Measurements from ENCODE around the gene ALDH1L1. TPM values are rescaled to one million over a fixed set of nuclear protein-coding genes. Genes with fewer than 3 reads are reported as not detected.

Gene ALDH1L1
- total RNA-seq, 1 donor from 2014 or later: 1.0 TPM

DNA sequence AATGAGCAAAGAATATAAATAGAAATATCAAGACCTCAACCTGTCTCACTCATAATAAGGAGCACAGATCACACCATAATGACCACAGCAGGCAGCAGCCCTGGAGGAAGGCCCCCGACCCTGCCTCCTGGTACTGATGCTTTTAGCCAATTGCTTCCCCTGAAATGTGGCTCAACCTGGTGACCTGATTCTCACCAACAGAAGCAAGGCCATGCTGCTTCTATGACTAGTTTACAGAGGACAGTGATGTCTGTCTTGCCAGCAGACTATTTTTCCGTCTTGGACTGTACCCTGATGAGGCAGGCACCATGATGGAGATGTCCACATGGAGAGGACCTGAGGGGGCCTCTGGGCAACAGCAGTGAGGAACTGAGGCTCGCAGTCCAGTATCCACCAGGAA lies 114.5 kb downstream of the ALDH1L1 start:
- Histone ChIP-seq H3K4me3 (ENCODE audit: low read depth, low read length) (no peak overlapping the region), H3K27me3 (ENCODE audit: control insufficient read depth, insufficient read depth, low read length) (no peaks in the 10 kb centered on the region), H3K36me3 (ENCODE audit: control insufficient read depth, insufficient read depth, low read length) (no peaks in the 10 kb centered on the region)
- TF ChIP-seq, protein P1, sequence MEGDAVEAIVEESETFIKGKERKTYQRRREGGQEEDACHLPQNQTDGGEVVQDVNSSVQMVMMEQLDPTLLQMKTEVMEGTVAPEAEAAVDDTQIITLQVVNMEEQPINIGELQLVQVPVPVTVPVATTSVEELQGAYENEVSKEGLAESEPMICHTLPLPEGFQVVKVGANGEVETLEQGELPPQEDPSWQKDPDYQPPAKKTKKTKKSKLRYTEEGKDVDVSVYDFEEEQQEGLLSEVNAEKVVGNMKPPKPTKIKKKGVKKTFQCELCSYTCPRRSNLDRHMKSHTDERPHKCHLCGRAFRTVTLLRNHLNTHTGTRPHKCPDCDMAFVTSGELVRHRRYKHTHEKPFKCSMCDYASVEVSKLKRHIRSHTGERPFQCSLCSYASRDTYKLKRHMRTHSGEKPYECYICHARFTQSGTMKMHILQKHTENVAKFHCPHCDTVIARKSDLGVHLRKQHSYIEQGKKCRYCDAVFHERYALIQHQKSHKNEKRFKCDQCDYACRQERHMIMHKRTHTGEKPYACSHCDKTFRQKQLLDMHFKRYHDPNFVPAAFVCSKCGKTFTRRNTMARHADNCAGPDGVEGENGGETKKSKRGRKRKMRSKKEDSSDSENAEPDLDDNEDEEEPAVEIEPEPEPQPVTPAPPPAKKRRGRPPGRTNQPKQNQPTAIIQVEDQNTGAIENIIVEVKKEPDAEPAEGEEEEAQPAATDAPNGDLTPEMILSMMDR (IDR thresholded peaks at IDR 0.05; ENCODE audit: insufficient read depth, low read length, poor library complexity, severe bottlenecking): no peak
- DNase-seq (ENCODE audit: low read depth): no peak

DNA sequence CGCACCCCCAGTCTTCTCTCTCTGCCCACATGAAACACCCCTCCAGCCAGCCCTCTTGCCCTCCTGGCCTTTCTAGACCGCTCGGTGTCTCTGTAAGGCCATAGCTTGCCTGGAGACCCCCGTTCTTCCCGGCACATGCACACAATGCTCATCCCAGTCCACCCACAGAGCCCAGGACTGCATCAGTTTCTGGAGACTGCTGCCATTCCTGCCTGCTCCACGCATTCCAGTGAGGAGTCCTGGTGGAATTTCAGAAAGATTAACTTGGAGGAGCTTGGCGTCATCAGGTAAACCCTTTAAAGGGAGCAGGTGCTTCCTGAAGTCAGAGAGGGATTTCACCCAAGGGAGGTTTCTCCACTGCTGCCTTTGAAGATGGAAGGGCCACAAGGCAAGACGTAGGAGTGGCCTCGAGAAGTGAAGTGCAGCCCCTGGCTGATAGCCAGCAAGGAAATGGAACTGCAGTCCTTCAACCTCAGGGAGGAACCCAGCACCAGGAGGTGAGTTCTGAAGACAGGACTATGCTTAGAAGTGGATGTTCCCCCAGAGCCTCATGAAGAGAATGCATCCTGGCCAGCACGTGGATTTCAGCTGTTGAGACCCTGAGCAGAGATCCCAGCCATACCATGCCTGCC lies 115.6 kb downstream of the ALDH1L1 start:
- Histone ChIP-seq H3K27me3 (ENCODE audit: control insufficient read depth, insufficient read depth, low read length) (no peaks in the 10 kb centered on the region), H3K36me3 (ENCODE audit: control insufficient read depth, insufficient read depth, low read length) (no peaks in the 10 kb centered on the region), H3K4me3 (ENCODE audit: low read depth, low read length) (no peak overlapping the region)
- TF ChIP-seq, protein P1 (IDR thresholded peaks at IDR 0.05; ENCODE audit: insufficient read depth, low read length, poor library complexity, severe bottlenecking): no peak
- DNase-seq (ENCODE audit: low read depth): no peak

DNA sequence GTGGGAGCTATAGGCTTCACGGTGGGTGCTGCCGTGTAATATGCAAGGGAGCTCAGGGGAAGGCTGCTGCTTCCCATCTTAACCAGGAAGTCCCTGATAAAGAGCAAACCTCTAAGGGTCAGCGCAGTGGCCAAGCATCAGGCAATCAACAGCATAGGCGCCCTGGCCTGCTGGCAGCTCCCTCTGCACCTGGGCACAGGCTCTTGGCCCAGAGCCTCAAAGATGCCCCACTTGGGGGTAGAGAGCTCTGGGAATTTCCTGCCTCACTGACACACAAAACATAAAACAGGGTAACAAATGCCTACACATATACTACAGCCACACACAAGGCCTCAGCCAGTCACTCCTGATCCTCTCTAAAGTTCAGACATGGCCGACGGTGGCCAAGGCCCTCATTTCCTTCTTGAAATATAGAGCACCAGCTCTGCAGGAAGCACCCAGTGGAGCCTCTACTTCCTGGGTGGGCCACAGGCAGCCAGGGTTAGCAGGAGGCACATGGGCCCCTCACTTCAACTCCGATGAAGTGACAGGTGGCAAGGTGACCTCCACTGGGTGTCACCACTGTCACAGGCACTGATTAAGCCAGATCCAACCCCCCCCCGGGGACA lies 116.9 kb downstream of the ALDH1L1 start:
- TF ChIP-seq, protein P1 (IDR thresholded peaks at IDR 0.05; ENCODE audit: insufficient read depth, low read length, poor library complexity, severe bottlenecking): no peak
- no peak for DNase-seq (ENCODE audit: low read depth)

GRCh38 chr3:126061301-126062032 lies 118.9 kb downstream of the ALDH1L1 start:
- DNase-seq (ENCODE audit: low read depth): no peak
- no peak overlapping the region for H3K4me3 ChIP-seq (ENCODE audit: low read depth, low read length)
- TF ChIP-seq, protein P1 (IDR thresholded peaks at IDR 0.05; ENCODE audit: insufficient read depth, low read length, poor library complexity, severe bottlenecking): no peak
- H3K27me3 ChIP-seq (ENCODE audit: control insufficient read depth, insufficient read depth, low read length): no peaks in the 10 kb centered on the region
- no peaks in the 10 kb centered on the region for H3K36me3 ChIP-seq (ENCODE audit: control insufficient read depth, insufficient read depth, low read length)

More for the DNA sequence above, 116.9 kb downstream of the ALDH1L1 start:
- no peaks in the 10 kb centered on the region for H3K36me3 ChIP-seq (ENCODE audit: control insufficient read depth, insufficient read depth, low read length)
- no peaks in the 10 kb centered on the region for H3K27me3 ChIP-seq (ENCODE audit: control insufficient read depth, insufficient read depth, low read length)
- no peak overlapping the region for H3K4me3 ChIP-seq (ENCODE audit: low read depth, low read length)

DNA sequence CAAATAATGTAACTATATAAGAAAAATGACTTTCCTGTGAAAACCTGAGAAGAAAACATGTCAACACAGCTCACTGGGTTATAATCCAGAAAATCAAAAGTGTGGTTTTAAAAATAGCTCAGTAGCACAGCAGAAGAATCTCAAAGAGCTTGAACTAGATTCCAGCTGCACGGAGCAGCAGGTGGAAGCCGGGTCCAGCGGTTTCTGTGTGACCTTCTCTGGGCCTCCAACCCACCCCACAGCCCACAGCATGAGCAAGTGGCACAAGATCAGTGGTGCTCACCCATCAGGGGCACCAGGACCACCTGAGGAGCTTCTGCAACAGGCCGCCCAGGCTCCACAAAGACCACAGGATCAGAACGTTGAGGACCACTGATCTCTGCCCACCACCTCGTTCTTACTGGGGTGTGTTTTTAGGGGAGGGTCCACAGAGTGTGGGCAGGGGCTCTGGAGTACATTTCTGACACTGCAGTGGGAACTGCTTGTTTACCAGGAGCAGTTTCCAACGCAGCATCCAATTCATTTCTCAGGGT lies 119.7 kb downstream of the ALDH1L1 start:
- no peak overlapping the region for H3K4me3 ChIP-seq (ENCODE audit: low read depth, low read length)
- no peak for DNase-seq (ENCODE audit: low read depth)
- H3K27me3 ChIP-seq (ENCODE audit: control insufficient read depth, insufficient read depth, low read length): no peaks in the 10 kb centered on the region
- TF ChIP-seq, protein P1 (IDR thresholded peaks at IDR 0.05; ENCODE audit: insufficient read depth, low read length, poor library complexity, severe bottlenecking): no peak
- H3K36me3 ChIP-seq (ENCODE audit: control insufficient read depth, insufficient read depth, low read length): no peaks in the 10 kb centered on the region

Measured in kidney epithelial cell (primary cell).